Measurements from ENCODE around the gene TAS1R1.

TAS1R1 gene

GRCh38 chr1:6508816-6509189 lies 46.3 kb upstream of the TAS1R1 start:
- no peak for DNase-seq (ENCODE audit: low read depth)
- TF ChIP-seq CTCF (conservative IDR thresholded peaks at IDR 0.05; ENCODE audit: low read length), result no peak
- no peak overlapping the region for H3K4me3 ChIP-seq (ENCODE audit: low read length)

GRCh38 chr1:6509220-6509918 lies 45.7 kb upstream of the TAS1R1 start:
- H3K4me3 ChIP-seq (ENCODE audit: low read length), result no peak overlapping the region
- no peak for TF ChIP-seq CTCF (conservative IDR thresholded peaks at IDR 0.05; ENCODE audit: low read length)
- no peak for DNase-seq (ENCODE audit: low read depth)

DNA sequence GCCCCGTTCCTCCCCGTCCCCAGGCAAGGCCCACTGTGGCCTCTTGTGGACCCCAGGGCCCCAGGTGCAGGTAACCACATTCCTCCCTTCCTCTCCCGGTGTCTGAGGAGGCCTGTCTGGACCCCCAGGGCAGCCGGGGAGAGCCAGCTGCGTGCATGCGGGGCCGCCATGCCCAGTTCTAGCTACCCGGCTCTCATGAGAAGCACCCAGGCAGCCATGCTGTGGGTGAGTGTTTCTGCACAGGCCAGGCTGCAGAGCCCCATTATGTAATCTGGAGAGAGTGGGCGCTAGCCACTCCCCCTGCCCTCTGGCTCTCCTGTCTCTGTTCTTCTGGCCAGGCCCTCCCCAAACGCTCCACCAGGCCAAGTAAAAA lies 45.2 kb upstream of the TAS1R1 start:
- TF ChIP-seq CTCF (conservative IDR thresholded peaks at IDR 0.05; ENCODE audit: low read length), result no peak
- no peak for DNase-seq (ENCODE audit: low read depth)
- H3K4me3 ChIP-seq (ENCODE audit: low read length), result no peak overlapping the region

GRCh38 chr1:6510493-6510892 lies 44.6 kb upstream of the TAS1R1 start:
- TF ChIP-seq CTCF (conservative IDR thresholded peaks at IDR 0.05; ENCODE audit: low read length), result no peak
- no peak overlapping the region for H3K4me3 ChIP-seq (ENCODE audit: low read length)
- no peak for DNase-seq (ENCODE audit: low read depth)

DNA sequence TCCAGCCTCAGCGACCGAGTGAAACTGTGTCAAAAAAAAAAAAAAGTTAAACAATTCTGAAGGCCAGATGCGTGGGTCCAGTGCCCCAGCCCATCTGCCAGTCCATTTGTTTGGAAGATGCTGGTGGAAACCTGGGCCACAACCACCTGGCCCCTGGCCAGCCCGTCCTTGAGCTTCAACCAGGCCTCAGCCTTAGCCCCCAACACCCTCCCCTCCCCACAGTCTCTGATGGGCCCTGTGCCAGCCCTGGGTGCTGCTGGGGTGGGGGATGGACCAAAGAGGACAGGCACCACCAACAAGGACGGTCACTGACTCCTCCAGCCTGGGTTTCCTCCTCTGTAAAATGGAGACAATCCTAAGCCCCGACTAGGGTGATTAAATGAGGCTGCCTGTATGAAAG lies 44.1 kb upstream of the TAS1R1 start:
- TF ChIP-seq CTCF (conservative IDR thresholded peaks at IDR 0.05; ENCODE audit: low read length), result no peak
- no peak for DNase-seq (ENCODE audit: low read depth)
- H3K4me3 ChIP-seq (ENCODE audit: low read length), result no peak overlapping the region

DNA sequence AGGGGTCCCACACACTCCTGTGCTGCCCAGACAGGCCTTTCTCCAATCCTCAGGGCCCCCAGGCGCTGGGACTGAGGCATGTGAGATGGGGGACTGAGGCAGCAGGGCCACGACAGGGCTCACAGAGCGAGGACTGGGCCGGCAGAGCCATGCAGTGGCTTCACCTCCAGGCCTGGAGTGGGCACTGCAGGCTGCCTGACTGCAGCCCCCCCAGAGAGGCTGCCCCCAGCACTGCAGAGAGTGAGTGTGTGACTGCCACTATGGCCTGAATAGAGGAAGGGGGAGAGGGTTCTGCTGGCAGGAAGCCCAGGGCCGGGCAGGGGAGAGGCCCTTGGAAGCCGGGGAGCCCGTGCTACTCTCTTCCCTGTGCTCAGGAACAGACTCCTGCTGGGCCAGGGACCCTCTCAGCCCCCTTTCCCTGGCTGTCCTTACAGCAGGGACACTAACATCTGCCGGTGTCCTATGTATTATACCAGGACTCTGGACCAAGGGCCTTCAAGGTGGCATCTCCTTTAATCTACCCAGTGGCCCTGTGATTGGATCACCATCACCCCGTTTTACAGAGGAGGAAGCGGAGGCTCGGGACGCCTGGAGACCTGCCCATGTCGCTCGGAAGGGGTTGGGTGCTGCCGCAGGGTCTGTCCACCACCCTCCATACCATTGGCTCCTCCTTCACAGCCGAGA lies 43.4 kb upstream of the TAS1R1 start:
- TF ChIP-seq CTCF (conservative IDR thresholded peaks at IDR 0.05; ENCODE audit: low read length), result no peak
- no peak for DNase-seq (ENCODE audit: low read depth)
- H3K4me3 ChIP-seq (ENCODE audit: low read length), result no peak overlapping the region

DNA sequence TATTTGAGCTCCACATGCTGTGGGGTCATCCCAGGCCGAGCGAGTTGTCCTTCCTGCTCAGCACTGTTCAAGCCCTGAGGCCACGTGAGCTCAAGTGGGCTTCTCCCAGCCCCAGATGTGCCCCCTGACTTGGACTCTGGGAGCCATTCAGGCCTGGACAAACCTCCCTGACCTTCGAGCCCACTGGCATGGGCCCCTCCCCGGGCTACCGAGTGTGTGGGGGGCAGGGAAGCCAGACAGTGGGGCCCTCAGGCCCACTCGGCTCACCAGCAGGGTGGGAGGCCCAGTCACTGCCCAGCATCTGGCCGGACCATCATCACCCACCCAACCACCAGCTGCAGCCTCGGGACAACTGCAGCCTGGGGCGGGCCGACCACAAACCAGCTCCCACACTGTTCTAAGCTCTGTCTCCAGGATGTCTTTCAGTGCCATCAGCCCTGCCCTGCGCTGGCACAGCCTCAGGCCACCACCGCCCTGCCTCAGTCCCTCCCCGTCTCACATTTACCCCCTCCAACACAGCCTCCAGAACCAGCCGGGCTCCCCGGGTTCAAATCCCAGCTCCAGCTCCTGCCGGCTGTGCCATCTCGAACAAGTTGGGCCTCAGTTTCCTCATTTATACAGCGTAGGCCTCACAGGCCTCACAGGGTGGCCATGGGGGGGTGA lies 42.7 kb upstream of the TAS1R1 start:
- DNase-seq (ENCODE audit: low read depth), result no peak
- TF ChIP-seq CTCF (conservative IDR thresholded peaks at IDR 0.05; ENCODE audit: low read length), result no peak
- no peak overlapping the region for H3K4me3 ChIP-seq (ENCODE audit: low read length)
